GM12874 (cell line): ENCODE results near the gene ST6GALNAC1.

ENCODE experiments used
- CTCF ChIP-seq: IDR thresholded peaks from 2 replicates; pipeline ENCODE4 v1.5.1; 2011; ENCODE audit warnings: low read depth, mild to moderate bottlenecking, control low read depth, low read length, moderate library complexity; ENCODE audit not compliant: insufficient read depth

Gene ST6GALNAC1

GRCh38 chr17:76681222-76682137 is 37.9 kb upstream of the ST6GALNAC1 start:
- TF ChIP-seq CTCF: peak; percentile 82

- TF ChIP-seq CTCF: no peak
Measured at GRCh38 chr17:76679239-76679638, 35.7 kb upstream of the ST6GALNAC1 start.

GRCh38 chr17:76678330-76678729 is 34.8 kb upstream of the ST6GALNAC1 start:
- TF ChIP-seq CTCF: no peak

GRCh38 chr17:76677406-76677805 is 33.8 kb upstream of the ST6GALNAC1 start:
- TF ChIP-seq CTCF: no peak

GRCh38 chr17:76676629-76677028 is 33.1 kb upstream of the ST6GALNAC1 start:
- no peak for TF ChIP-seq CTCF

GRCh38 chr17:76675648-76676047 is 32.1 kb upstream of the ST6GALNAC1 start:
- TF ChIP-seq CTCF: no peak

GRCh38 chr17:76674600-76674999 is 31.0 kb upstream of the ST6GALNAC1 start:
- no peak for TF ChIP-seq CTCF
